Cardiac septum (tissue), 1 donor: ENCODE measurements around the gene SDC4. TPM values are rescaled to one million over a fixed set of nuclear protein-coding genes. Genes with fewer than 3 reads are reported as not detected.
"Not testable (repeated sequence)": the region's sequence is repeated elsewhere in the genome, so short reads cannot be mapped to it uniquely, and the experiment has no call there.

Experiments
- DNase-seq: peaks from one replicate; pipeline ENCODE4 v3.0.0-alpha.2; 2020; ENCODE audit warnings: low spot score
- intact Hi-C: fragments of 100-400 bp; cut with DNase I; formaldehyde crosslinking; loops from one replicate; pipeline ENCODE4 v1.14.0; 2022
- total RNA-seq: library from RNA; stranded (reverse); fragmentation: NEBNext Ultra II Directional; extraction: Animal tissue kit (Norgen Biotek cat#: 25700); gene quantifications from one replicate; pipeline ENCODE4 v1.2.1, GENCODE V29; 2021
- donor health status: DM: no; HTN: no; CAD: no.

Gene SDC4
- total RNA-seq, 1 donor from 2014 or later = 100 TPM

DNA sequence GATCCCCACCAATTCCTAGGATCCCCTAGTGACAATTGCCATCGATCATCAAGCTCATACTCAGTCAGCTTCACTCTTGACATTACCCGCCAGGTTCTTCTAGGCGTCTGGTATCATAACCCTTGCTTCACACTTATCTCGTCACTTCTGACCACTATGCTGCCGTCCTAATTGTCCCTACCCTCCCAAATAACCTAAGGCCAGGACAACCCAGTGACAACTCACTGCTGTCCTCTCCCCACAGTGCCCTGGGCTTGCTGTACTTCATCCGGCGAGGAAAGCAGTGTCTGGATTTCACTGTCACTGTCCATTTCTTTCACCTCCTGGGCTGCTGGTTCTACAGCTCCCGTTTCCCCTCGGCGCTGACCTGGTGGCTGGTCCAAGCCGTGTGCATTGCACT lies 18.4 kb upstream of the SDC4 start:
- DNase-seq = no peak
- intact Hi-C loops = loop anchor here (2.0 kb wide), 1 partner anchor 44 kb away; no protein-coding TSS in a partner anchor

DNA sequence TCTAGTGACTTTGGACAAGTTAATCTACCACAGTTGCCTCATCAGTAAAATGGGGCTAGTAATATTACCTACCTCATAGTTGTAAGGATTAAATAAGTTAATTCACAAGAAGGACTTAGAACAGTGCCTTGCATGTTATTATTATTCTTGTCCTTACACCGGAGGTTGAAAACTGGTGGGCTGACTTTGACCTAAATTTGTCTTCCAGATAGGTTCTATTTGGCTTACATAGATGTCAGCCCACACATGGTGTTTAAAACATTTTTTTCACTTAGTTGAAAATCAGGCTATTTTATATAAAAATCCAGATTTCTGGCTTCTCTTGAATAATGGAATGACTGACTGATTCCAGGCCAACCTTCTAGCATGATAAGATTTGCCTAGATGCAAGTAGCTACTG lies 18.0 kb upstream of the SDC4 start:
- no peak for DNase-seq
- intact Hi-C loops = loop anchor here (2.0 kb wide), 1 partner anchor 43 kb away; no protein-coding TSS in a partner anchor

DNA sequence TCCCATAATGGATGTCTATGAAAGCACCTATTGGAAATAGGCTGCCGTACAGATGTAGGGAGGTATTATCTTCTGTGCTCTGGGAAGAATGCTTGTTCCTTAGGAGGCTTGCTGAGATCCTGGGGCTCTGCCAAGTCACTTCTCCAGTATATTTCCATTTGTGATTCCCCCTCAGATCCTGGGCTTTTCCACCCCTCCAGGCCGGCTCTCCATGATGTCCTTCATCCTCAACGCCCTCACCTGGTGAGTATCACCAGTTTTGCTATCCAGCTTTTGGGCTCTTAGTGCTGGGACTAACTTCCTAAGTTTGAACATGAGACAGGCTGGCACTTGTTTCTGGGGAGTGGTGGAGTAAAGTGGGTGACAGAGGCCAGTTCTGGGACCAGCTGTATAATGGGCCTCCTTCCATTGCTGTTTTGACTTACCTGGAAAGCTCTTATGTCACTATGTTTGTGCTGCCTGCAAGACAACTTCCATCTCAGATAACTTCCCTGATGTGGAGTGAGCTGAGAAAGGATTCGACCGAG lies 17.3 kb upstream of the SDC4 start:
- DNase-seq = no peak
- intact Hi-C loops = no loop called here

DNA sequence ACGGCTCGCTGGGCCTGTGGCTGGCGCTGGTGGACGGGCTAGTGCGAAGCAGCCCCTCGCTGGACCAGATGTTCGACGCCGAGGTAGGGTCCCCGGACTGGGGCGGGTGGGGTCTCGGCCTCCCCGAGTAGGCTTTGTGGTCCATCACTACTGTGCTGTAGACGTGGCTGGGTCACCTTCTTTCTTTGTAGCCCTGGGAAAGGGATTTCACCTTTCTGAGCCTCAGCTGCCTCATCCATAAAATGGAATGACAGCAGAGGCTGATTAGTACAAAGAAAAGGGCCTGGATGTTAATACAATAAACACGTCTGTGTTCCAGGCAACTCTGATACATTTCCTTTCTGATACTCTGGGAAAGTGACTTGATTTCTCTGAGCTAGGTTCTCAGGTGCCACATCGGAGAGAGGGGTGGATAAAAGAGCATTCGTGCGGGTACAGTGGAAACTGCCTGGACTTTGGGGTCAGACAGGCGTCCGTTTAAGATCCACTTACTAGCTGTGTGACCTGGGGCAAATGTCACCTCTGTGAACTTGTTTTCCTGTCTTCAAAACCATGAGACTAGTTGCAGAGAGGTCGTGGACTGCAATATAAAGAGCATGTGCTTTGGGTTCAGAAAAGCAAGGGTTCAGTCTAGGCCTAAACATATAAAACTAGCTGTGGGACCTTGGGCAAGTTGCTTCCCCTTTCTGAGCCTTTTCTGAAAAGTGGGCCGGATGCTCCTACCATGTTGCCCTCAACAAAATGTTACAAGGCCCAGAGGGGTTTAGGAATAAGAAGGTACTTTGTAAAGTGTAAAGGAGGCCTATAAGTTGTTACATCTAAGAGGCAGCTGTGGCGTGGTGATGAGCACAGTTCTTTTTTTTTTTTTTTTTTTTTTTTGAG lies 15.6 kb upstream of the SDC4 start:
- no peak for DNase-seq
- intact Hi-C loops = loop anchor here (2.0 kb wide), 1 partner anchor 73 kb away; no protein-coding TSS in a partner anchor

- DNase-seq = peak; percentile 99
- intact Hi-C loops = loop anchor here (2.0 kb wide), 1 partner anchor 74 kb away; no protein-coding TSS in a partner anchor
Observed at GRCh38 chr20:45362804-45363610, 14.8 kb upstream of the SDC4 start, which contains the start of gene SYS1. TSS of gene SYS1 (plus strand) at chr20:45363156. CDS start at chr20:45363532, 376 bp downstream.

- DNase-seq = no peak
- intact Hi-C loops = loop anchor here (2.0 kb wide), 1 partner anchor 75 kb away; no protein-coding TSS in a partner anchor
Observed at GRCh38 chr20:45361793-45362192, 13.6 kb upstream of the SDC4 start.

DNA sequence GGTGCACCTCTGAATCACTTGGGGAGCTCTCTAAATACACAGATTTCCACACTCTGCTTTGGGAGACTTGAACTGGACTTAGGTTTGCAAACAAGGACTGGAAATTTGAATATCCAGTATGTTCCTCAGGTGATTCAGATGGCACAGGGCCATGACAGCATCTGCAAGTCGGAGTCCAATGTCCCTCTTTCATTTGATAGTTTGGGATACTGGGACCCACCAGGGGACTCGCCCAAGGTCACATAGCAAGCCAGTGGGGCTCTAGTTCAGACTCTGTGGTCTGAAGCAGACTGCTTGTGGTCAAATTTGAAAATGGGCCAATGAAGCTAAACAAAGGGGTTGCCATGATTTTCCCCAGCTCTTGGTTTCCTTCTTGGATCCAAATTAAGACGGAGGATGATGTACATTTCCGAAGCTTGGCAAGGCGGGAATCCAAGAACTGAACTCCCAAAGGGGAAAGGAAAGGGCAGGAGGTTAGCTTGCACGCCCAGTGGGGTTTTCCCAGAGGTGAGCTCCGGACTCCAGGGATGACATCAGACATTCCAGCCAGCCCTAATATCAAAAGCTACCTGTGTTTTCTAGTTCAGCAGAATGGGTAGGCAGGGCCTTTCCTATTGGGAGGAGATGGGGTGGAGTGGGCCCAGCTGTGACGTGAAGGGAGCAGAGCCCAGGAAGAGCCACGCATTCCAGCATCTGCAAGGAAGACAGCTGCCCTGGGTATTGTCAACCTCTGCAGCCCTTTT lies 11.4 kb upstream of the SDC4 start:
- intact Hi-C loops = loop anchor here (5.0 kb wide), 1 partner anchor 48 kb away; the partner anchor contains the start of gene DBNDD2
- DNase-seq = peak; percentile 60

DNA sequence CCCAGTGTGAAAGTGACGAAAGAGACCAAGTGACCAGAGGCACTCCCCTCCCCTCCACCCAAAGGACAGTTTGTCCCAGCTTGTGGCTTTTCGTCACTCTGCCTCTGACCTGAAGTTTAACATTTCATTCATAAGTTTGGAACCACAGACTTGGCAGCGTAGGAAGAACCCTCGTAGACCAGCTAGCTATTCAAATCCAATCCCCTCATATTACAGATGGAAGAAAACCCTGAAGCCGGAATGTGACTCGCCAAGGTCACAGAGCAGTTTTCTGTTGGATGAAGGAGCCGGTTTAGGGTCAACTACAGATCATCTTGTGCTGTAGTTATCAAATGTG lies 10.8 kb upstream of the SDC4 start:
- peak; percentile 74 for DNase-seq
- intact Hi-C loops = loop anchor here (5.0 kb wide), 1 partner anchor 48 kb away; the partner anchor contains the start of gene DBNDD2

- DNase-seq = peak; percentile 82
- intact Hi-C loops = loop anchor here (1.0 to 5.0 kb wide), 2 partner anchors 16 to 49 kb away; partner anchors contain the start of gene DBNDD2
Observed at GRCh38 chr20:45358282-45359068, 10.3 kb upstream of the SDC4 start.

GRCh38 chr20:45355209-45356084 lies 7.2 kb upstream of the SDC4 start:
- intact Hi-C loops = loop anchor here (5.0 kb wide), 1 partner anchor 52 kb away; the partner anchor contains the start of gene DBNDD2
- DNase-seq = no peak

DNA sequence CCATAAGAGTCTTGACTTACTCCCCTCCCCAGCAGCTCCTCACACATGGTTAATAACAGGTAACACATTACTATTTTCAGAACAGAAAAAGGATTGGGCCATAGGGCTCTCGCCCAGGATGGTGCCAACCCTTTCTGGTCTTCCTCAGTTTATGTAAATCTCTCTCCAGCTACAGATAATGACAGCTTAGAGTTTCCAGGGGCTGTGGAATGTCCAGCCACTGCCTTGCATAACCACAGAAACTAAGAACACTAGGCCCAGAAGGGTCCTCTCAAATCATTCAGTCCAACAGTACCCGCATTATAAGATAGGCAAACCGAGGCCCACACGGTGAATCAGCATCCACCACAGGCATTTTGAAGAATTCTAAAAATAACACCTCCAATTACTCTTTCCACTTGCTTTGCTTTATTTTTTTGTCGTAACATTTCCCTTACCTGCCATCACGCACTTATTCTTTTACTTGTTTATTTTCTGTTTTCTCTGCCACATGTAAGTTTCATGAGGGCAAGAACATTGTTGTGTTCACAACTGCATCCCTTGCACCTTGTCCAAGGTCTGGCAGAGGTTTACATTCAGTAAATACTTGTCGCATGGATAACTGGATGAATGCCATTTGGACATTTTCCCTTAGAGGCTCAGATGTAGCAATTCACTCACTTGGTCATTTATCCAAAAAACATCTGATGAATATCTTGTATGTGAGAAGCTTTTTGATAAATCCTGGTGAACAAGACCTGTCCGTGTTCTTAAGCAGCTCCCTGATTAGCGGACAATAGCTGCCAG lies 6.4 kb upstream of the SDC4 start:
- intact Hi-C loops = loop anchor here (5.0 kb wide), 1 partner anchor 53 kb away; the partner anchor contains the start of gene DBNDD2

GRCh38 chr20:45353746-45354145 lies 5.5 kb upstream of the SDC4 start:
- intact Hi-C loops = no loop called here
- peak; percentile 38 for DNase-seq

More for the DNA sequence above, 6.4 kb upstream of the SDC4 start:
- DNase-seq = peak; percentile 49

DNA sequence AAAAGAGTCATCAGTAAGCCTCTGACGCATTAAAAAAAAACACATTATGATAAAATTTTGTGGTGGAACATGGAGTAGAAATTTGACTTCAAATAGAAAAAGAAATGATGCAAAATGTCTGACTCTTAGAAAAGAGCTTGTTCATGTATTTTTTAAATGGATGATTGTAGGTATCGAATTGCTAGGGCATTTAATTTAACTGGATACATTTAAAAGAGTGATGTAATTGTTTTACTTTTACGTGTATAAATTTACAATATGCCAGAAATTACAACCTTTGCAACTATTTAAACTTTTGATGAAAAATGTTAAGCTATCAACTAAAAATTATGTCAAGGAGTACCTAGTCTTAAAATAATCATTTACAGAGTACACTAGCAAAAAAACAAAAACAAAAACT lies 4.5 kb upstream of the SDC4 start:
- intact Hi-C loops = no loop called here
- no peak for DNase-seq

DNA sequence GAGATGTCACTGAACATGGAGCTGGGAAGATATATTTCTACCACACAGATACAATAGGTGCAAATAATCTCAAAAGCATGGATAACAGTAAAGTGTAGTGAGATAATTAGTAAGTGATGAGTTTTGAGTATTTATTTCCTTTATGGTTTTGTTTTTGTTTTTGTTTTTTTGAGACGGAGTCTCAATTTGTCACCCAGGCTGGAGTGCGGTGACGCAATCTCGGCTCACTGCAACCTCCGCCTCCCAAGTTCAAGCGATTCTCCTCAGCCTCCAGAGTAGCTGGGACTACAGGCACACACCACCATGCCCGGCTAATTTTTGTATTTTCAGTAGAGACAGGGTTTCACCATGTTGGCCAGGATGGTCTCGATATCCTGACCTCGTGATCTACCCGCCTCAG lies 2.6 kb upstream of the SDC4 start:
- intact Hi-C loops = not testable (repeated sequence)

DNA sequence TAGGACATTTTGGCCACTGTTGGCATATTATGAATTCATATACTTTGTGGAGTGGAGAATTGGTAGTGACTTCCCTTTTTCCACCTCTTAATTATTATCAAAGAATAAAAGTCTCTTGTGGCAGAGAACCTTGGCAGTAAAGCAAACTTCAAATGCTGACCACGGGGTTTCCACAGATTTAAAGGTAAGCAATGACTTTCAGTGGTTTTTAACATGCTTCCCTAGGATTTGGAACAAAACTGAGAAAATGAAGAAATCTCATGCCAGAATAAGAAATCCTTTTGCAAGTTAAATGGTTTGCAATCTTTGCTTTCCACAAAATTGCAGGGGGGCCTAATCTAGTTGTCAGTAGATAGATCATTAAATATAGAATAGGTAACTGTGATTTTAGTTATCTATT lies 2.0 kb upstream of the SDC4 start:
- intact Hi-C loops = no loop called here
- no peak for DNase-seq

More for the DNA sequence above, 2.6 kb upstream of the SDC4 start:
- DNase-seq = not testable (repeated sequence)

GRCh38 chr20:45347297-45347935 lies 808 bp downstream of the SDC4 start:
- intact Hi-C loops = no loop called here
- no peak for DNase-seq
